NCI-H2196 treated with DMSO at 0.1 percent for 48 hours (cell line): ENCODE data around the gene MOB3B.

Experiments used
- DNase-seq: peaks from one replicate; lab custom pipeline; 2025; ENCODE audit not compliant: unreplicated experiment; lab: John Stamatoyannopoulos, UW

The MOB3B gene

DNA sequence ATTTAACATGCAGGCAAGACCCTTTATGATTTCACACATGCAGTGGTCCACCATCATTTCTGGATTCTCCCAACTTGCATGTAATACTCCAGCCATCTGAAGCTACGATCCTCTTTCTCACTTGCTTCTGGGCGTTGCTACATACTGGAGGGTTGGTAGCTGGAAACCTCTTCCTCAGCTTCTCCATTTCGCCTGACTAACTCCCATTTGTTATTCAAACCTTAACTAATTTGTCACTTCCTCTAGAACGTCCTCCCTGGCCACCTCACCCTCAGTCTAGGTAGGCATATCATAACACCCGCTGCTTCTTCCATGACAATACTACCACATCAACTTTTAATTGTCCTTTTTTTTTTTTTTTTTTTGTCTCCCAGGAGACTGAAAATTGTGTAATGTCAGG lies 160.0 kb downstream of the MOB3B start:
- DNase-seq: no peak

DNA sequence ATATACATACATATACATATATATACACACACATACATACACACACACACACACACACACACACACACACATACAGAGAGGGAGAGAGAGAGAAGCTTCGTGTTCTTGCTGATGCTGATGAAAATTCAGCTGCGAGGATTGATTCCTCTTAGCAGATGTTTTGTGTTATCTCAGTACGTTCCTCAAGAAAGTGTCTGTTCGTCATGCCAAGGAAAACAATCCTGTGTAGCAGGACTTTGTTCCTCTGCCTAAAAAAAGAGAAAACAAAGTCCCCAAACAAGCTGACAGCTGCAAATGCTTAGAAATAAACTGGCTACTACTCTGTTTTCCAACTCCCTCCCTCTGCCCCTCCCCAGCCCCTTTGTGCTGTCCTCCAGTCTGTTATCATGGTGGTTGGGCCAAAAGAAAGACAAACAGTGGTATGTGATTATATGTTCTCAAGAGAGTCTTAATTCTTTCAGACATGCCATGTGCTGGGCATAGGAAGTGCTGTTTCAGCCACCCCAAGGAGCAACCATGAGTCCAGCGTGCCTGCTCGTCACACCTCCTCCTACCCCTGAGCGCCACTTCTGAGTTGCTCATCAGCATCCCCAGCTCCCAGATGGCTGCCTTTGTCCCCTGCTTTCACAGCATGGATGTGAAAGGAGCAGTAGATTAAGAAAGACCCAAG lies 161.2 kb downstream of the MOB3B start:
- DNase-seq: no peak

DNA sequence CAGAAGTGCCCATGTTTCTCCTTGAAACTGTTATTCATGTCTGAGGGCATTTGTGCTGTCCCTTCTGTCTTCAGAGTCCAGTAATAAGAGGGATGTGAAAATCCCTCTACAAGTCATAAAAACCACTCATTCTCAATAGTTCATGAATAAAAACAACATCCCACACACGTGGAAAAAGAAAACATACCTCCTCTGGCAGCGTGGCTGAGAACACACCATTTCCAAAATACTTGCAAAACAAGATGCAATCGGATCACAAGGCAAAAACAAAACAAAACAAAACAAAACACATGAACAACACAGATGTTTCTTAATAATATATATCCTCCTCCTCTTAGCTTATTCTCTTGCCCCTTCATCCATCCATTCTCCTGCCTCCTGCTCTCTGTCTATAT lies 161.7 kb downstream of the MOB3B start:
- DNase-seq: no peak

DNA sequence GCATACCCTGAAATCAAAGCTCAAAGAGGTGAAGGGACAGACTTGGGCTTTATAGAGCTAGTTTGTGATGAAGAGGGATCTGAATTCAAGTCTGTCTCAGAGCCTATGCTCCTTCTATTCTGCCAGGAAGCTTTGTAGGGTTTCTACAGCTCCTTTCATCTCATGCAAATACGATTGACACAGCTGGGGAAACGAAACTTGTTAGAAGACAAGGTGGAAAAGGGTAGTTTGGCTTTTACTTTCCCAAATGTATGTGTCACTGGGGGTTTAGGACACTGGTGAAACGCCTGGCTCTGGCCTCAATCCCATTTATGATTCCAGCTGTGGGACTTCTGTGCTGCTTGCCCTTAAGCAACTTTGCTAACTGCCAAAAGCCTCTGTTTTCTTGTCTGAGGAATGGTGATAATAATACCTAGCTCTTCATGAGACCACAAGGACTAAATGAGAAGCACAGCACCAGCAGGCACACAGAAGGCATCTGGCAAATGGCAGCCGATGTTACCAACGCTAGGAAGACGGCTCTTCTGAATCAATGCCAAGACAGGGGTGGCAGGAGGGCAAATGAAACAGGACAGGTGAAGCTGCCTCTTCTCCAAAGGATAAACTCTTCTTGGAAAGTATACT lies 162.3 kb downstream of the MOB3B start:
- no peak for DNase-seq

DNA sequence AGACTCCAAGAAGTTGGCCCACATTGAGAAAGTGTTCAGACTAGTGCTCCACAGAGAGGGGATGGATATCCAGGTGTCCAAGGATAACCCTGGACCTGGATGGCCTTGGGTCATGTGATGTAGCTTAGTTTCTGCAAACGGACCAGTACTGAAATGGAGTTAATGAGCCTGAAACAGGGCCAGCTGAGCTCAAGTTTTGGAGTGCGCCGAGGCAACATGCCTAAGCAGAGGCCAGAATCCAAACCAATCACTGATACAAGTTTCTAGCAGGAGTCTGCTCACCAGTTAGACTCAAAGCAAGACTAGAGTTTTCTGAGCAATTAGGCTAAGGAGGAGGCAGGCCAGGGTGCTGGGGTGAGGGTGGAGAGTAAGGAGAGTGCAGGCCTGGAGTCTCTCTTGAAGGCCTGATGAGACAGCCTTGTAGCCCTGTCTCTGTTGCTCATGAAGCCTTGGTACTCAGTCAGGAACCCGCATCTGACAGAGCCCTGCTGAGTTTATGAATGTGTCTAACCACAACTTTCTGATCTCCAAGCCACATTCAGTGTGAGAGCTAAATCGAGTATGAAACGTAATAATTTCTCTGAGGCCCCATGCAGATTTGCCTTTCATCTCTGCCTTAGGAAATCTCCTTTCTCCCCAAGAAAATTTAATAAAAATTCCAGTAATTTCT lies 163.8 kb downstream of the MOB3B start:
- no peak for DNase-seq

DNA sequence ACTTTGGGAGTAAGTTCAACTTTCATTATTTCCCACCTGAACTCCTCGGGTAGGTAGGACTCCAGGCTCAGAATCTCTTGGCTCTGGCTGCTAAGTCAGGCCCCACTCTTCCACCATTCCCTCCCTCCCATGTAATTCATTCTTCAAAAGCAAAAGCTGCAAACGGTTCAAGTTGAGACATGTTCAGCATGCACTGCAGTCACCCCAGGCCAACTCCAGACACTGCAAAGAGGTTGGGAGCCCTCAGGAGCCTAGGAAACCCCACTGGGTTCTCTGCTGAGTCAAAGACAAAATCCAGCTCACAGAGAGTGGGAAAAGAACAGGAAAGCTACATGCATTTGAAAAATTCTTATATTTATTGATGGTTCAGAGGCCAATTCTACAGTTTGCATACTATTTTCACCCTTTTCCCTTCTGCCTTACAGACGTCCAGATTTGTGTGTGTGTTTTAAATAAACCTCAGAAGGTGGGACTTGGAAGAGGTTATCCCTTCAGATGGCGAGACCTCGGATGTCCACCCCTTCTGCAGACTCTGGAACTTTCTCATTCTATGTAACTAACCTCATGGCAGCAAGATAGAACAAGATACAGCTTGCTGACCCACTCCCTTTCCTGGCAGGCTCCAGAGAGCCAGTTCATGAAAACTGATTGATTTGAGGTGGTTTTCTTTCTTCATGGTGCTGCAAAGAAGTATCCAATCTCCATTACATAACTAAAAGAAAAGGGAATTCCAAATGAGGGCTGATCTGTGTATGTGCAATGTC lies 167.0 kb downstream of the MOB3B start:
- DNase-seq: no peak

DNA sequence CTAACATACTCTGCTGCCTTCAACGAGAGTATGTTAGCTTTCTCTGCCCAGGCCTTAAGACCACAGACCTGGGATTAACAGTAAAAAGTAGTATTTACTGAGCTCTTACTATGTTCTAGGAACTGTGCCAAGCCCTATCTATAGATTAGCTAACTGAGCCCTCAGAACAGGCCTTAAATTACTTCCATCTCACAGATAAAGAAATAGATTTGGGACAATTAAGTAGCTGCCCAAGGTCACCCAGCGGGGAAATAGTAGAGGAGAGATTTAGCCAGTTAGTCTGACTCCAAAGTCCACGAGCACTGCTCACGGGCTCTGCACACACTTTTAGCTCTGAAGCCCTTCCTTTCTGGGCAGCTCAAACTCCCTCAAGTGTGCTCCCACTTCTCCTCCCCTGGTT lies 168.1 kb downstream of the MOB3B start:
- no peak for DNase-seq

DNA sequence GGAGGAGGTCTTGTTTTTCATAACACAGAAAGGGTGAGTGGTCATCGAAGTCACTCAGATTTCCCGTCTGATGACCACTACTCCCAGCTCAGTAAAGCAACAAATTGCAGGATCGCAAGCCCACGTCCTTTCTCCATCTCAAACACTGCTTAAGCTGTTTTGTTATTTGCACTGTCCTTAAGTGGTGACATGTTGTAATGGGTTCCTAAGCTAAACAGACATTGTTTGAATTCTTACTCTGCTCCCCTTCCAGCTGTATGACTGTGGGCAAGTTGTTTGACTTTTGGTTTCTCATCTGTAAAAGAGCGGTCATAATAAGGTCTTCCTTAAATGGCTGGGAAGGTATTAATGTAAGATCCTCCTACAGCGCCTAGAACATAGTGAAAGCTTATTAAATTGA lies 169.9 kb downstream of the MOB3B start:
- no peak for DNase-seq

DNA sequence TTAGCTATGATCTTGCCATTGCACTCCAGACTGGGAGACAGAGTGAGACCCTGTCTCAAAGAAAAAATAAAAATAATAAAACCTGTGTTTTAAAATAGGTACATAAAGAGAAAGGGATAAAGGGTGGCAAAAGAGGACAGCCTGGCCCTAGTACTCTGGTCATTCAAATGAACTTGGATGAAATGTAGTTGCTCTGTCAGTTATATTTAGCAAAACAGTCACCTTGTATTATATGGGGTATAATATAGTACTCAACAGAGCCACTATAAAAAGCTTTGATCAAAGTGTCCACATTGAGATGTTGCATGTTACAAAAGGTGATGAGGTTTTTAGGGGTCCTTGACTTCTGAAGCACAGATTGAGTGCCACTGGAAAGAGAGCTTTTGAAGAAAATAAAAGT lies 171.6 kb downstream of the MOB3B start:
- DNase-seq: no peak

DNA sequence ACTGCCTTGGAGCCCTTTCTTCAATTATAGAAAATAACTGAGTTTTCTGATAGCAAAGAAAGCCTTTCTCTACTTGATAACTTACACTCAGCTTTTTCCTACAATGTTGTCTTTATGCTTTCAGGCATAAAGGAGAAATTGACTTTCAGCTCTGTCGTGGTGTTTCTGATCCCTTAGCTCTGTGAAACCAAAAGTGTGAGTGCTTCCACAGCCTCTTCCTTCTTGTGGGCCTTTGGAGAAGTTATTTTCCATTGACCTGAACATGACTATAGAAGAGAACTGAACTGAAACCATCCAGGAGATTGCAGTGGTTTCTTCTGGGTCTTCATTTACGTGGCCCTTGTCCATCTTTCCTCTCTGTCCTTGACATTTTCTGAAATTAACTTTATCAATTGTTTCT lies 173.2 kb downstream of the MOB3B start:
- DNase-seq: no peak

DNA sequence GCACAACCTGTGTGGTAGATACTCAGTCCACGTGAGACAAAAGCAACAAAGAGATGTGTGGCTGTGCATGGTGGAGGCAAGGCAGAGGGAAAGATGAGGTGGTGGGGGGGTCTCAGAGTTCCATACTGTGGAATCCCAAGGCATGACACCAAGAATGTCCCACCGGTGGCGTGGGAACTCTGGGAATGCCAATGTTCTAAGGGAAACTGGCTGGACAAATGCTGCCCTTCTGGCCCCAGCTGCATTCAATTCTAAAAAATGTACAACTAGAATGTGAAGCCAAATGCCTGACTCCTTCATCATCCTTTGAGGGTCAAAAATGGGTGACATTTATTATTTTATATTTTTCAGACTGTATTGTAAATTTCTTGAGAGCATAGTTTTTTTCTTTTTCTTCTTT lies 174.4 kb downstream of the MOB3B start:
- DNase-seq: no peak

DNA sequence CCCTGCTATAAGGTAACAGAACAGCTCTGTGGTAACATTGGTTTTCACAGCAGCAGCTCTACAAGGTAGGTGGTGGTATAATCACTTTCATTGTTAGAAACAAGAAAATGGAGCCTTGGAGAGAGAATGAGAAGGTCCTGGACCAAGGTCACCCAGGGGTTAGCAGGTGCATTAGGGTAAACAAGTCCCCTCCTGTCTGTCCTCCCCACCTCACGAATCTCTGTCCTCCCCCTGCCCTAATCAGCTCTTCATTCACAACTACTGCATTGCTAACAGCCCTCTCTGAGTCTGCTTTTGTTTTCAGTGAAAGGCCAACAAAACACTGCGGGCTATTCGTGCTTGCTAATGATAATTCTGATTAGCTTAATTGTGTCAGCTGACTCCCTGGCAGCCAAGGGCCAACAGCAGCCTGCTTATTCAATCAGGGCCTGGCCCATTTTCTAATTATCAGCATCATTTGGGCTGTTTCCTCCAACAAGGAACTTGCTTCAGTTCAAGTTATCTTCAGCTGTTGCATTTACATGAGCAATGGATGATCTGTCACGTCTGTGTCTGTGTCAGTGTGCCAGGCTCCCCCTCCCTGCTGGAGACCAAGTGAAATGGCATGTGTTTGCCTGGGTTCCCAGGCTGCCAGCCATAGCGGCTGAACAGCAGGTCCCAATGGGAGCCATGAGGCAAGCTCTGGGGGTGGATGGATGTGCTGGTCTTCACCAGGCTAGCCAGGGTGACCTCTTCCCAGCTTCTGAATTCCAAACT lies 176.0 kb downstream of the MOB3B start:
- DNase-seq: no peak

DNA sequence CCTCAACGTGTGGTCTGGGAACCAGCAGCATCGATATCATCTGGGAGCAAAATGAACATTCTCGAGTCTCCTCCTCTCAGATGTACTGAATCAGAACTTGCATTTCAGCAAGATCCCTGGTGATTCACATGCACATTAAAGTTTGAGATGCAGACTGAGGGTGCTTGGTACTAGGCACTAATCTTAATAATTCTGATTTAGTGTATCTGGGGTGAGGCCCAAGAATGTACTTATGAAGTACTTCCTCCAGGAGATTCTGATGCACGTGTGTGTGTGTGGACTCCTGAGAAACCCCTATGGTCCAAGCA lies 176.5 kb downstream of the MOB3B start:
- no peak for DNase-seq

DNA sequence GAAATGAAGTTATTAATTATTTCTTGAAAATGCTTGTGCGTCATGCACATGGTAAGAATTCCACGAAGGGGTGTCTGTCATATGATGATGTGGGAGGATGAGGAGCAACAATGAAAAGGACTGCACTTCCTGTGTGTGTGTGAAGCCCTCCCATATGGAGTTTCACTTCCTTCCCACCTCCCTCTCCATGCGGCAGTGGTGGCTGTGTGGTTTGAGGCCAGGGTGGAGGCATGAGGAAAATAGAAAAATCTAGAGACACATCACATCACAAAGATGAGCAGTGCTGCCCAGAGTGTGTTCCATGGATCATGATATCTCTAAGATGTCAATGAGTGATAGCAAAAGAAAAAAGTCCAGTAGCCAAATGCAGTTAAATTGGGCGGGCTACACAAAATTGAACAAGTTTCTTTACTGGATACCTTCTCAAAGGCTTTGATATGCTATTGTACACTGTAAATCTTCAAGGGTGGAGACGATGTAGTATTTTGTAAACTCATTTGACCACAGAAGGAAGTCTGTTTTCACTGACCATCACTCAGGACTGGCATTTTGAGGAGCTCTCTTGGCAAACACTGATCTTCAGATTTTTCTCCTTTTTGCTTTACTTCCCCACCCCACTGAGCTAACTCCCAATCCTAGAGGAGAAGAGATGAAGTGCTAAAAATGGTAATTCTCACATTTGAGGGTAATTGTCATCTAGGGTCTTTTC lies 177.0 kb downstream of the MOB3B start:
- DNase-seq: no peak

DNA sequence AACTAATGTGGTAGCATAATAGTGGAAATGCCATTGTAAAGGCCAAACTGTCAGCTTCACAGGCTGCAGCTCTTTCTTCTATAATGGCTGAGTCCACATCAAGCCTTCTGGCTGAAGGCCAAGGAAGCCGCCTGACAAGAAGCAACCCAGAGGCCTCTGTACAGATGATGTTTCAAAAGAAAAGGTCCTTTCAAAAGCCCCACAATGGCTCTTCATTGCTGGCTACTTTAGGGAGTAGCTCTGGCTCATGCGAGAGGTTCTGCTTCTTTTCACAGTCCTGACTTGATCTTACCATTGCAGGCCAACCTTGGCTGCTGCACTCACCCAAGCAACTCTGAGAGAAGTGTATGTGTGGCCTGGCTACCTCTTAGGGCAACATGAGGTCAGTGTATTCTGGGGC lies 178.2 kb downstream of the MOB3B start:
- no peak for DNase-seq

DNA sequence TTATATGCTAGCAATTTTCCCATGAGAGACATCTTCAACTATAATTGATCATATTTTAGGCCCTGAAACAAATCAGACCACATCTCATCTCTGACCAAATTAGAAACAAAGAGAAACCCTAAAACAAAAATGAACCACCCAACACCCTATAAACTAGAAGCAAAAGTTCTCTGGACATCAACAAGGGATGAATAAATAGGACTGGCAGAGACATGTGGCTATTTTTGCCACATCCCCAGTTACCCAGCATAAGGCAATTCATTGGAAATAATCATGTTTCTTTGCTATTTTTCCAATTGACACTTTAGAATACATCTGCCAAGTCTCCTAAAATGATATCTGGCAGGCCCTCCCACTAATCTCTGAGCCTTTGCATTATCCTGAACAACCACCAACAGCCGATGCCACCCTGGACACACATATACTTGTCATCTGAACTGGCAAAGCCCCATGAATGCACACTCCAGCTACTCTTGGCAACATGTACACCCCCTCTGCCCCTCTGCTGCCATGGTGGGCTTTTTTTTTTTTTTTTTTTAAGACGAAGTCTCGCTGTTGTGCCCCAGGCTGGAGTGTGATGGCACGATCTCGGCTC lies 179.1 kb downstream of the MOB3B start:
- no peak for DNase-seq

DNA sequence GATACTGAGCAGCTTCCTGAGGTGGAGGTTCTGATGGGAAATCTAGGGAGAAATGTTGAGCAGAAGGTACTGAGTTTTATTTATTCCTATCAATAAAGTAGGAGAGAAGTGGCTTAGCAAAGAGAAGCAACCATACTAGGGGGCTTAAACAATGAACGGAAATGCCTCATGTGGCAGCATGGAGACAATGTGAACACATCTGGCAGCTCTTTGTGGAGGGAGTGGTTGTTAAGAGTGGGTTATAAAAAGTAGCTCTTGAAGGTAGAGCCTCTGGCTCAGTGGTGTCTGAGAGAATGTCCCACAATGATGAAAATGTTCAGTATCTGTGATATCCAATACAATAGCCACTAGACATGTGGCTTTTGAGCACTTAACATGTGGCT lies 179.9 kb downstream of the MOB3B start:
- DNase-seq: no peak

DNA sequence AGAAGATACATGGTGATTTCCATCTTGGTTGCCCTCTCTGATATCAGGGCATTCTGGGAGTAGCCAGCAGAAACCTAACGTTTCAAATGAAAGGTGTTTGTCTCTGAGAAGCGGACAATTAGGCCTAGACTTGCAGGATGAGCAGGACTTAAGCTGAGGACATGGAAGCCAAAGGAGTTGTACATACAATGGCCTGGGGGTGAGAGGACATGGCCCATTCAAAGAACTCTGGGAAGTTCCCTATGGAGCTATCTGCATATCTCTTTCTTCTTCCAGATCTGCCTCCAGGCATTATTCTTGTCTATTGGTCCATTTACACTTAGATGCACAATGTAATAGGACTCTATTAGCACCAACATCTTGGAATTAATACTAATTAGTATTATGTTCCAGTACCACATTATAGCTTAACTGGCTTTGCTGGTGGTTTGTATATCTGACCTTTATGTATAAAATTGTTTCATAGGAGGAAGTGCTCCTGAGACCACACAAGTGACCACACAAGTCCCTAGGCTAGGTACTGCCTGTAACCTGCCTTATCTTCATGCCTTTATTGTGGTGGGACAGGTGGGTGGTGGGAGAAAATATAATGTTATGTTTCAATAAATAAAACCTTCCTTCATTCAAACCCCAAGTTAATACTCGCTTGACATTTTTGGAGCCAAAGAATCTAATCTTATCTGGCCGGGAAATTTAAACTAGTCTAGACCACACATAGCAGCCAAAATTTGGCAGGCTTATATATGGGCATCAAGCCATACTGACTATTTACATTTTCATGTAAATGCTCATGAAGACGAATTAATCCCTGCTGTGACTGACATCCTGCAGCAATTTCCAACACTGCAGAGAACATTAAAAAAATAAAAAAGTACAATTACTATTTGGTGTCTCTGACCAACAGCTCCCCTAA lies 180.6 kb downstream of the MOB3B start:
- no peak for DNase-seq

DNA sequence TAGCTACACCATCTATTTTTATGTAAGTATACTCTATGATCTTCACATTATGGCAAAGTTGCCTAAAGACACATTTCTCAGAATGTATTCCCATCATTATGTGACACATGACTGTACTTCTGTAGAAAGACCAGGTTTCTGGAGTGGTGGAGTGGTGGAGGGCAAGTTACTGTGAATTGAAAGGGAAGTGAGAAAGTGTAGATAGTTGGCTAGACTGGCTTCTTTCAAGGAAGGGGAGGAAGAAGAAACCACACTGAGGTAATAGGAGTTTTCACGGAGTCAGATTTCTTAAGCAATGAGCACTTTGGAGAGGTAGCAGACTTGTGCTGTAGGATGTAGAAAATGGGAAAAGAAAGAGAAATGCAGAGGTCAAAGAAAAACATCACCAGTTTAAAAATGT lies 181.7 kb downstream of the MOB3B start:
- DNase-seq: no peak
